H1 (cell line): Measurements from ENCODE around the gene SERPINF2. TPM values are rescaled to one million over a fixed set of nuclear protein-coding genes. Genes with fewer than 3 reads are reported as not detected.

Source experiments
- CTBP2 ChIP-seq: IDR thresholded peaks from 2 replicates; pipeline ENCODE4 v1.7.0; 2011; ENCODE audit warnings: borderline replicate concordance, mild to moderate bottlenecking, moderate library complexity, mixed read lengths, low read length; ENCODE audit not compliant: insufficient read depth, insufficient read length
- EGR1 ChIP-seq: IDR thresholded peaks from 2 replicates; pipeline ENCODE4 v1.6.1; 2011; ENCODE audit warnings: low read depth, low read length, borderline replicate concordance
- POLR2A ChIP-seq, 2 experiments: IDR thresholded peaks; 1 replicate in 1 of 2; 2 replicates in 1 of 2; pipeline ENCODE4 v1.6.1; 2011; ENCODE audit warnings: low read depth in 2 of 2, low read length in 2 of 2, mild to moderate bottlenecking in 2 of 2; ENCODE audit errors: control extremely low read depth in 1 of 2
- RXRA ChIP-seq: IDR thresholded peaks from 2 replicates; pipeline ENCODE4 v1.6.1; 2011; ENCODE audit warnings: low read depth, mild to moderate bottlenecking, low read length, moderate library complexity; ENCODE audit not compliant: insufficient read depth
- SP2 ChIP-seq: IDR thresholded peaks from 2 replicates; pipeline ENCODE4 v1.6.1; 2012; ENCODE audit warnings: mild to moderate bottlenecking, low read length, inconsistent platforms
- TEAD4 ChIP-seq: IDR thresholded peaks from 2 replicates; pipeline ENCODE4 v1.6.1; 2012; ENCODE audit warnings: low read depth, low read length, inconsistent platforms, mixed read lengths
- polyA plus RNA-seq, 7 experiments: library from polyadenylated mRNA; depleted of rRNA in 3 of 7; stranded (reverse) in 5 of 7; unstranded in 2 of 7; fragments of >200 nt in 5 of 7; fragments of 200-250 nt in 2 of 7; gene quantifications; 1 replicate in 5 of 7; 2 replicates in 1 of 7; 4 replicates in 1 of 7; pipeline versions ENCODE4 v1.2.1 to v1.2.3, GENCODE V29; 2011 to 2013; ENCODE audit warnings: missing spikeins in 2 of 7, mixed read lengths in 2 of 7
- total RNA-seq: library from RNA; stranded (reverse); fragmentation: NEBNext Ultra II Directional; extraction: Animal tissue kit (Norgen Biotek cat#: 25700); gene quantifications from 2 replicates; pipeline ENCODE4 v1.2.1, GENCODE V29; 2021

The SERPINF2 gene
- total and polyA plus RNA-seq, 2 of the 8 experiments (the other 6 are each of a cell fraction or from before 2014, with no cell fraction given) = 1.8 to 3.2 TPM

GRCh38 chr17:1736348-1737281 is 6.1 kb upstream of the SERPINF2 start (continued):
- TF ChIP-seq CTBP2 (no peak), POLR2A (IDR thresholded peaks at IDR 0.05; ENCODE audit: control extremely low read depth in 1 of 2, low read depth in 2 of 2, low read length in 2 of 2) (no peak), RXRA (no peak), TEAD4 (no peak), EGR1 (no peak), SP2 (no peak)
